ENCODE results near the gene BCKDK. TPM values are rescaled to one million over a fixed set of nuclear protein-coding genes. Genes with fewer than 3 reads are reported as not detected.

The BCKDK gene
- total and polyA plus RNA-seq, 2 of the 13 experiments (the other 11 are each of a cell fraction or from before 2014, with no cell fraction given), result 24.9 to 42.6 TPM

DNA sequence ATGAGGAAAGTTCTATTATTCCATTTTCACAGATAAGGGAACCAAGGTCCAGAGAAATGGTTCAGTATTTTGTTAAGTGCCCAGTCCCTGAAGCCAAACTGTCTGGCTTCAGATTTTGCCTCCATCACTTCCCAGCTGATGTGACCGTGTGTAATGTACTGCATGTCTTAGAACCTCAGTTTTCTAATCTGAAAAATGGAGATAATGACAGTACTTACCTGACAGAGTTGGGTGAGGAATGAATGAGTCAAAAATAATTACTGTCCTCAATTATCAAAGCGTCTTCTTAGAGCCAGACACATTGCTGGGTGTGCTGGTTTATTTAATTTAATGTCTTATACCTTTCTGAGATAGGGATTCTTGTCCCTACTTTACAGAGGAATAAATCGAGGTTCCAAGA is 40.8 kb upstream of the BCKDK start:
- H3K4me3 ChIP-seq (replicated peaks in 1 of 3; ENCODE audit: insufficient read depth in 1 of 3, low read depth in 2 of 3, low read length in 3 of 3), result no peak overlapping the region
- BruUV-seq (replicated peaks), result no TSS peak
- no peaks in the 10 kb centered on the region for H3K9me3 ChIP-seq (ENCODE audit: low read length)
- H3K27me3 ChIP-seq (ENCODE audit: control insufficient read depth in 1 of 2, insufficient read depth in 2 of 2, low read length in 2 of 2), result no peaks in the 10 kb centered on the region; a peak in 1 of 5 replicates
- no peak overlapping the region for H2AFZ ChIP-seq (ENCODE audit: low read length)
- POLR2A ChIA-PET, result interaction anchor here (1.8 kb wide), 1 partner anchor 51 kb away, joined by 6 read pairs; no protein-coding TSS in a partner anchor
- peaks cover 12% of the 10 kb centered on the region for H3K4me1 ChIP-seq (ENCODE audit: insufficient read depth, low read length)
- DNase-seq (ENCODE audit: low spot score), result no peak
- CTCF ChIA-PET (ENCODE audit: low intra/inter-chr PET ratio, low total read pairs), result no interaction called here
- no peak overlapping the region for H3K27ac ChIP-seq (ENCODE audit: extremely low read length, insufficient read depth, low read length)
- H4K20me1 ChIP-seq (ENCODE audit: insufficient read depth, low read length), result no peaks in the 10 kb centered on the region
- in situ Hi-C loops (cut with HindIII; ENCODE audit: extremely low pct_ligation_motif_present, low pct_unique_long_range_greater_than_20kb) (no loop called here), intact Hi-C loops (cut with micrococcal nuclease; ENCODE audit: unreplicated experiment) (no loop called here)
- no peak overlapping the region for H3K9ac ChIP-seq (ENCODE audit: insufficient read depth, low read depth, low read length)
- WGBS (ENCODE audit: low lambda C conversion rate), result 84% methylated on average over 3 of the region's 3 CpGs
- peaks cover 5 to 13% of the 10 kb centered on the region in 2 experiments; a peak in 4 of 5 replicates for H3K36me3 ChIP-seq (replicated peaks in 1 of 2; ENCODE audit: control insufficient read depth in 1 of 2, insufficient read depth in 2 of 2, low read length in 2 of 2)
- no peak for FAIRE-seq
- ATAC-seq, result no peak
- H3K4me2 ChIP-seq (ENCODE audit: low read depth, low read length), result no peak overlapping the region
- peak; percentile 57 for TF ChIP-seq ZNF629 (CRISPR knock-in tag; conservative IDR thresholded peaks at IDR 0.05)
- no peak for TF ChIP-seq ZSCAN22 (CRISPR knock-in tag; IDR thresholded peaks at IDR 0.05)
- H3K79me2 ChIP-seq (ENCODE audit: insufficient read depth, low read length), result peaks cover 34% of the 10 kb centered on the region

DNA sequence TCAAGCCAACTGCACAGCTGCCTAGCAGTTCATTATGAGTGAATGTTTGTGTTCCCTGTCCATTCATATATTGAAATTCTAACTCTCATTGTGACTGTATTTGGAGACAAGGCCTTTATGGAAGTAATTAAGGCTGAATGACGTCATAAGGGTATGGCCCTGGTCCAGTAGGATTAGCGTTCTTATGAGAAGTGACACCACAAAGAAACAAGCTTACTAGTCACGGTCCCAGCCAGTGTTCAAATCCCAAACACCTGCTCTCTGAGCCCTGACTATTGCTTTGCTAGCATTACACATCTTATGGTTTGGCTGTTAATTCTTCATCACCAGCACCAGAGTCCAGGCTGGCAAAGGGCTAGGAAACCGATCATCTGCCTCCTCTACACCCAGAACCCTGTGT is 36.3 kb upstream of the BCKDK start:
- 23% methylated on average over 4 of the region's 4 CpGs for whole genome bisulfite sequencing (ENCODE audit: low lambda C conversion rate)
- H3K27ac ChIP-seq (ENCODE audit: extremely low read length, insufficient read depth, low read length), result peak overlapping the region; percentile 83
- no peaks in the 10 kb centered on the region; a peak in 1 of 5 replicates for H3K27me3 ChIP-seq (ENCODE audit: control insufficient read depth in 1 of 2, insufficient read depth in 2 of 2, low read length in 2 of 2)
- intact Hi-C loops (cut with micrococcal nuclease; ENCODE audit: unreplicated experiment), result loop anchor here (1.0 to 2.0 kb wide), 2 partner anchors 45 kb away; partner anchors contain the start of gene KAT8
- no TSS peak for BruUV-seq (replicated peaks)
- DNase-seq (ENCODE audit: low spot score), result no peak
- no peak for FAIRE-seq
- peak overlapping the region; percentile 78 for H3K4me2 ChIP-seq (ENCODE audit: low read depth, low read length)
- H3K36me3 ChIP-seq (replicated peaks in 1 of 2; ENCODE audit: control insufficient read depth in 1 of 2, insufficient read depth in 2 of 2, low read length in 2 of 2), result peaks cover 2 to 14% of the 10 kb centered on the region in 2 experiments; a peak in 3 of 5 replicates
- ChIA-PET POLR2A (no interaction called here), CTCF (ENCODE audit: low intra/inter-chr PET ratio, low total read pairs) (no interaction called here)
- H2AFZ ChIP-seq (ENCODE audit: low read length), result no peak overlapping the region
- H3K4me3 ChIP-seq (replicated peaks in 1 of 3; ENCODE audit: insufficient read depth in 1 of 3, low read depth in 2 of 3, low read length in 3 of 3), result peak overlapping the region; percentile 75 to 97 (median 90)
- H3K9ac ChIP-seq (ENCODE audit: insufficient read depth, low read depth, low read length), result peak overlapping the region; percentile 88
- peaks cover 22% of the 10 kb centered on the region for H3K4me1 ChIP-seq (ENCODE audit: insufficient read depth, low read length)
- no peaks in the 10 kb centered on the region for H3K9me3 ChIP-seq (ENCODE audit: low read length)
- H3K79me2 ChIP-seq (ENCODE audit: insufficient read depth, low read length), result peaks cover 55% of the 10 kb centered on the region
- ATAC-seq, result no peak
- no peaks in the 10 kb centered on the region for H4K20me1 ChIP-seq (ENCODE audit: insufficient read depth, low read length)
- in situ Hi-C loops (cut with HindIII; ENCODE audit: extremely low pct_ligation_motif_present, low pct_unique_long_range_greater_than_20kb), result loop anchor here (5.0 kb wide), 2 partner anchors 40 to 85 kb away; partner anchors contain the start of genes HSD3B7 and STX4
- TF ChIP-seq, protein P1, sequence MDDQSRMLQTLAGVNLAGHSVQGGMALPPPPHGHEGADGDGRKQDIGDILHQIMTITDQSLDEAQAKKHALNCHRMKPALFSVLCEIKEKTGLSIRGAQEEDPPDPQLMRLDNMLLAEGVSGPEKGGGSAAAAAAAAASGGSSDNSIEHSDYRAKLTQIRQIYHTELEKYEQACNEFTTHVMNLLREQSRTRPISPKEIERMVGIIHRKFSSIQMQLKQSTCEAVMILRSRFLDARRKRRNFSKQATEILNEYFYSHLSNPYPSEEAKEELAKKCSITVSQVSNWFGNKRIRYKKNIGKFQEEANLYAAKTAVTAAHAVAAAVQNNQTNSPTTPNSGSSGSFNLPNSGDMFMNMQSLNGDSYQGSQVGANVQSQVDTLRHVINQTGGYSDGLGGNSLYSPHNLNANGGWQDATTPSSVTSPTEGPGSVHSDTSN (CRISPR knock-in tag; IDR thresholded peaks at IDR 0.05; ENCODE audit: borderline replicate concordance), result no peak
- TF ChIP-seq HDAC6 (IDR thresholded peaks at IDR 0.05; ENCODE audit: low read depth, low read length) (no peak), CHCHD3 (CRISPR knock-in tag; IDR thresholded peaks at IDR 0.05) (no peak), SMARCE1 (IDR thresholded peaks at IDR 0.05; ENCODE audit: borderline replicate concordance) (no peak), ZNF550 (CRISPR knock-in tag; IDR thresholded peaks at IDR 0.05; ENCODE audit: borderline replicate concordance) (no peak), CCDC6 (CRISPR knock-in tag; IDR thresholded peaks at IDR 0.05) (no peak)
- TF ChIP-seq, protein P2, sequence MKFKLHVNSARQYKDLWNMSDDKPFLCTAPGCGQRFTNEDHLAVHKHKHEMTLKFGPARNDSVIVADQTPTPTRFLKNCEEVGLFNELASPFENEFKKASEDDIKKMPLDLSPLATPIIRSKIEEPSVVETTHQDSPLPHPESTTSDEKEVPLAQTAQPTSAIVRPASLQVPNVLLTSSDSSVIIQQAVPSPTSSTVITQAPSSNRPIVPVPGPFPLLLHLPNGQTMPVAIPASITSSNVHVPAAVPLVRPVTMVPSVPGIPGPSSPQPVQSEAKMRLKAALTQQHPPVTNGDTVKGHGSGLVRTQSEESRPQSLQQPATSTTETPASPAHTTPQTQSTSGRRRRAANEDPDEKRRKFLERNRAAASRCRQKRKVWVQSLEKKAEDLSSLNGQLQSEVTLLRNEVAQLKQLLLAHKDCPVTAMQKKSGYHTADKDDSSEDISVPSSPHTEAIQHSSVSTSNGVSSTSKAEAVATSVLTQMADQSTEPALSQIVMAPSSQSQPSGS (CRISPR knock-in tag; IDR thresholded peaks at IDR 0.05), result 0 out of 2 replicates have a peak, but pooled peaks have one; percentile 26
- TF ChIP-seq, protein P3, sequence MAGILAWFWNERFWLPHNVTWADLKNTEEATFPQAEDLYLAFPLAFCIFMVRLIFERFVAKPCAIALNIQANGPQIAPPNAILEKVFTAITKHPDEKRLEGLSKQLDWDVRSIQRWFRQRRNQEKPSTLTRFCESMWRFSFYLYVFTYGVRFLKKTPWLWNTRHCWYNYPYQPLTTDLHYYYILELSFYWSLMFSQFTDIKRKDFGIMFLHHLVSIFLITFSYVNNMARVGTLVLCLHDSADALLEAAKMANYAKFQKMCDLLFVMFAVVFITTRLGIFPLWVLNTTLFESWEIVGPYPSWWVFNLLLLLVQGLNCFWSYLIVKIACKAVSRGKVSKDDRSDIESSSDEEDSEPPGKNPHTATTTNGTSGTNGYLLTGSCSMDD (CRISPR knock-in tag; IDR thresholded peaks at IDR 0.05), result no peak
